NCI-H1694 (cell line): ENCODE data around the gene DPYSL5.
"Not testable (repeated sequence)": the region's sequence is repeated elsewhere in the genome, so short reads cannot be mapped to it uniquely, and the experiment has no call there.

Experiments used
- DNase-seq: peaks from one replicate; lab custom pipeline; 2025; lab: John Stamatoyannopoulos, UW

Gene DPYSL5

GRCh38 chr2:26875065-26875634, 27.2 kb downstream of the DPYSL5 start:
- DNase-seq, result no peak

- no peak for DNase-seq
Measured at GRCh38 chr2:26875808-26876207, 27.9 kb downstream of the DPYSL5 start.

- DNase-seq, result no peak
Measured at GRCh38 chr2:26876260-26876659, 28.3 kb downstream of the DPYSL5 start.

GRCh38 chr2:26877276-26877675, 29.3 kb downstream of the DPYSL5 start:
- no peak for DNase-seq

- DNase-seq, result no peak
Measured at GRCh38 chr2:26880161-26880560, 32.2 kb downstream of the DPYSL5 start.

GRCh38 chr2:26880910-26881435, 33.0 kb downstream of the DPYSL5 start:
- DNase-seq, result no peak

- DNase-seq, result not testable (repeated sequence)
Measured at GRCh38 chr2:26882220-26882619, 34.3 kb downstream of the DPYSL5 start.

- DNase-seq, result no peak
Measured at GRCh38 chr2:26883956-26884355, 36.0 kb downstream of the DPYSL5 start.

- DNase-seq, result no peak
Measured at GRCh38 chr2:26884486-26884885, 36.6 kb downstream of the DPYSL5 start.

- DNase-seq, result no peak
Measured at GRCh38 chr2:26885651-26886329, 37.9 kb downstream of the DPYSL5 start.

GRCh38 chr2:26886736-26887135, 38.8 kb downstream of the DPYSL5 start:
- DNase-seq, result no peak

GRCh38 chr2:26887151-26887550, 39.2 kb downstream of the DPYSL5 start:
- DNase-seq, result no peak

- DNase-seq, result no peak
Measured at GRCh38 chr2:26889796-26890195, 41.9 kb downstream of the DPYSL5 start.

- no peak for DNase-seq
Measured at GRCh38 chr2:26890341-26891000, 42.5 kb downstream of the DPYSL5 start.

GRCh38 chr2:26892133-26892532, 44.2 kb downstream of the DPYSL5 start:
- no peak for DNase-seq

GRCh38 chr2:26892922-26893524, 45.1 kb downstream of the DPYSL5 start:
- DNase-seq, result peak; percentile 31

- DNase-seq, result no peak
Measured at GRCh38 chr2:26894136-26894535, 46.2 kb downstream of the DPYSL5 start.

- no peak for DNase-seq
Measured at GRCh38 chr2:26897807-26898479, 50.0 kb downstream of the DPYSL5 start.

GRCh38 chr2:26898480-26899078, 50.6 kb downstream of the DPYSL5 start:
- DNase-seq, result no peak

GRCh38 chr2:26899500-26900164, 51.7 kb downstream of the DPYSL5 start:
- no peak for DNase-seq

- no peak for DNase-seq
Measured at GRCh38 chr2:26900831-26901321, 52.9 kb downstream of the DPYSL5 start.
